Measurements from ENCODE around the gene SIN3A. TPM values are rescaled to one million over a fixed set of nuclear protein-coding genes. Genes with fewer than 3 reads are reported as not detected.

Gene SIN3A
- total RNA-seq, 1 donor from 2014 or later: 54.0 TPM

- no peaks in the 10 kb centered on the region for H3K27me3 ChIP-seq (ENCODE audit: insufficient read depth, low read length)
- peak overlapping the region; percentile 77 for H3K4me3 ChIP-seq (ENCODE audit: insufficient read depth, low read depth, low read length)
- peak overlapping the region; percentile 91 for H3K4me2 ChIP-seq (ENCODE audit: low read length)
- no peaks in the 10 kb centered on the region for H3K9me3 ChIP-seq (ENCODE audit: insufficient read depth, low read depth, low read length)
- Mint-ChIP-seq H3K27ac (ENCODE audit: unreplicated experiment) (peak overlapping the region; percentile 93), H3K27me3 (ENCODE audit: low read depth, unreplicated experiment) (no peaks in the 10 kb centered on the region), H3K36me3 (ENCODE audit: low read depth, unreplicated experiment) (no peaks in the 10 kb centered on the region), H3K4me3 (ENCODE audit: unreplicated experiment) (peak overlapping the region; percentile 87), H3K4me1 (ENCODE audit: low read depth, unreplicated experiment) (peaks cover 8% of the 10 kb centered on the region), H3K9me3 (ENCODE audit: unreplicated experiment) (no peaks in the 10 kb centered on the region)
- H3K9ac ChIP-seq (ENCODE audit: low read length): peak overlapping the region; percentile 94
- FAIRE-seq (no peak), DNase-seq (ENCODE audit: low read depth) (no peak)
- H4K20me1 ChIP-seq (ENCODE audit: insufficient read depth, low read length): no peaks in the 10 kb centered on the region
- H3K79me2 ChIP-seq (ENCODE audit: insufficient read depth, low read length): peaks cover 6% of the 10 kb centered on the region
- H3K36me3 ChIP-seq (ENCODE audit: insufficient read depth, low read length): no peaks in the 10 kb centered on the region
- TF ChIP-seq CTCF (IDR thresholded peaks at IDR 0.05; ENCODE audit: insufficient read depth, low read depth, low read length): no peak
- no peak for TF ChIP-seq EZH2 (IDR thresholded peaks at IDR 0.05; ENCODE audit: insufficient read depth, low read length)
- H3K4me1 ChIP-seq (ENCODE audit: insufficient read depth, low read length): peaks cover 29% of the 10 kb centered on the region
- H3K27ac ChIP-seq (ENCODE audit: low read depth, low read length): peak overlapping the region; percentile 91
- no peak overlapping the region for H2AFZ ChIP-seq (ENCODE audit: low read depth, low read length)
Measured at GRCh38 chr15:75456710-75457109, 5.2 kb upstream of the SIN3A start.

GRCh38 chr15:75455982-75456531, 4.6 kb upstream of the SIN3A start:
- Histone ChIP-seq H2AFZ (ENCODE audit: low read depth, low read length) (peak overlapping the region; percentile 91), H3K4me2 (ENCODE audit: low read length) (peak overlapping the region; percentile 91), H3K9me3 (ENCODE audit: insufficient read depth, low read depth, low read length) (no peaks in the 10 kb centered on the region), H3K4me1 (ENCODE audit: insufficient read depth, low read length) (peaks cover 27% of the 10 kb centered on the region), H3K9ac (ENCODE audit: low read length) (peak overlapping the region; percentile 94), H3K4me3 (ENCODE audit: insufficient read depth, low read depth, low read length) (peak overlapping the region; percentile 77), H3K36me3 (ENCODE audit: insufficient read depth, low read length) (no peaks in the 10 kb centered on the region), H3K27ac (ENCODE audit: low read depth, low read length) (peak overlapping the region; percentile 91), H3K27me3 (ENCODE audit: insufficient read depth, low read length) (no peaks in the 10 kb centered on the region), H3K79me2 (ENCODE audit: insufficient read depth, low read length) (peaks cover 6% of the 10 kb centered on the region), H4K20me1 (ENCODE audit: insufficient read depth, low read length) (no peaks in the 10 kb centered on the region)
- FAIRE-seq: no peak
- Mint-ChIP-seq H3K36me3 (ENCODE audit: low read depth, unreplicated experiment) (no peaks in the 10 kb centered on the region), H3K27me3 (ENCODE audit: low read depth, unreplicated experiment) (no peaks in the 10 kb centered on the region), H3K4me3 (ENCODE audit: unreplicated experiment) (peak overlapping the region; percentile 87), H3K4me1 (ENCODE audit: low read depth, unreplicated experiment) (peaks cover 8% of the 10 kb centered on the region), H3K27ac (ENCODE audit: unreplicated experiment) (peak overlapping the region; percentile 93), H3K9me3 (ENCODE audit: unreplicated experiment) (no peaks in the 10 kb centered on the region)
- no peak for TF ChIP-seq CTCF (IDR thresholded peaks at IDR 0.05; ENCODE audit: insufficient read depth, low read depth, low read length)
- no peak for TF ChIP-seq EZH2 (IDR thresholded peaks at IDR 0.05; ENCODE audit: insufficient read depth, low read length)
- DNase-seq (ENCODE audit: low read depth): peak; percentile 62

DNA sequence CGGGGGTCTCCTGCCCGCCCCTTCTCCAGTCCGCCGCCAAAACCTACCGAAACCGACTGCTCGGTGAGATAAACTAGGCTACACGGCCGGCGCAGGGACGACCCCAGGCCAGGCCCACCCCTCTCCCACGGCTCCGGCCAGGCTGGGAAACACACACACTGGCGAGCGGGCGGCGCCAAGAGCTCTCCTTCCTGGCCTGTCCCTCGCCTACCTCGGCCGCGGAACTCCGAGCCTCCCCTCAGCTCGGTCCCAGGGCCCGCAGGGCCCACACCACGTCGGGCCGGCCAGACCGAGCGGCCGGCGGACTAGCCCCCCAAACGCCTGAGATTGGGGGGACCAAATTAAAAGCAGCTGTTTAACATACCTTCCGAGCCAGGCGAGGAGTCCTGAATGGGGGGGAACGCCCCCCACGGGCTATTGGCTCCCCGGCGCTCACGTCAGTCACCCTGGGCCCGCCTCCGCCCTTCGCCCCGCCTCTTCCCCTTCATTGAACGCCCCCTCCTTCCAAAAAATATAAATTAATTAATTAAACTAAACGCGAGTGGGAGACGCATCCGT, 4.0 kb upstream of the SIN3A start:
- peaks cover 1% of the 10 kb centered on the region for H4K20me1 ChIP-seq (ENCODE audit: insufficient read depth, low read length)
- H3K9ac ChIP-seq (ENCODE audit: low read length): peak overlapping the region; percentile 94
- Mint-ChIP-seq H3K36me3 (ENCODE audit: low read depth, unreplicated experiment) (no peaks in the 10 kb centered on the region), H3K9me3 (ENCODE audit: unreplicated experiment) (no peaks in the 10 kb centered on the region), H3K27ac (ENCODE audit: unreplicated experiment) (peak overlapping the region; percentile 93), H3K4me1 (ENCODE audit: low read depth, unreplicated experiment) (peaks cover 8% of the 10 kb centered on the region), H3K27me3 (ENCODE audit: low read depth, unreplicated experiment) (no peaks in the 10 kb centered on the region), H3K4me3 (ENCODE audit: unreplicated experiment) (peak overlapping the region; percentile 87)
- DNase-seq (ENCODE audit: low read depth): peak; percentile 53
- peak overlapping the region; percentile 91 for H3K27ac ChIP-seq (ENCODE audit: low read depth, low read length)
- peaks cover 27% of the 10 kb centered on the region for H3K4me1 ChIP-seq (ENCODE audit: insufficient read depth, low read length)
- H3K4me2 ChIP-seq (ENCODE audit: low read length): peak overlapping the region; percentile 91
- H3K27me3 ChIP-seq (ENCODE audit: insufficient read depth, low read length): no peaks in the 10 kb centered on the region
- no peaks in the 10 kb centered on the region for H3K9me3 ChIP-seq (ENCODE audit: insufficient read depth, low read depth, low read length)
- FAIRE-seq: no peak
- H3K4me3 ChIP-seq (ENCODE audit: insufficient read depth, low read depth, low read length): peak overlapping the region; percentile 77
- H3K79me2 ChIP-seq (ENCODE audit: insufficient read depth, low read length): peaks cover 8% of the 10 kb centered on the region
- no peaks in the 10 kb centered on the region for H3K36me3 ChIP-seq (ENCODE audit: insufficient read depth, low read length)
- TF ChIP-seq EZH2 (IDR thresholded peaks at IDR 0.05; ENCODE audit: insufficient read depth, low read length): no peak
- no peak for TF ChIP-seq CTCF (IDR thresholded peaks at IDR 0.05; ENCODE audit: insufficient read depth, low read depth, low read length)
- peak overlapping the region; percentile 91 for H2AFZ ChIP-seq (ENCODE audit: low read depth, low read length)
